ENCODE results near the gene ITGA1.

DNA sequence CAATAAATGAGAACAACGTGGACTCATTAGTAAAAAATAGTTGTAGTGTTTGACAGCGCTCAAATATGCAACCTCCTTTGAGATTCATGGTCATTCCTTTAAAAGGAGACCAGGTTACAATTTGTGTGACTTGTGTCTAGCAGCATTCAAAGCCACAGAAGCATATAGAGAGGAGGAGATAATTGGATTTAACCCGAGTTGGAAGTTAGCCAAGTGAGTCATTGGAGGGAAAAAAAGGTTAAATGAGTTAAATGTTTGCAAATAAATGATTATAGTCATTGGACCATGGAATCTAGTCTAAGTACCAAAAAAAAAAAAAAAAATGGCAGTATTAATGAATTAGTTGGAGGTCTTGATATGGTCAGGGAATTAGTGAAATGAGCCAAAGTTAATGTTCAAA, 90.9 kb downstream of the ITGA1 start:
- TF ChIP-seq, protein P1, sequence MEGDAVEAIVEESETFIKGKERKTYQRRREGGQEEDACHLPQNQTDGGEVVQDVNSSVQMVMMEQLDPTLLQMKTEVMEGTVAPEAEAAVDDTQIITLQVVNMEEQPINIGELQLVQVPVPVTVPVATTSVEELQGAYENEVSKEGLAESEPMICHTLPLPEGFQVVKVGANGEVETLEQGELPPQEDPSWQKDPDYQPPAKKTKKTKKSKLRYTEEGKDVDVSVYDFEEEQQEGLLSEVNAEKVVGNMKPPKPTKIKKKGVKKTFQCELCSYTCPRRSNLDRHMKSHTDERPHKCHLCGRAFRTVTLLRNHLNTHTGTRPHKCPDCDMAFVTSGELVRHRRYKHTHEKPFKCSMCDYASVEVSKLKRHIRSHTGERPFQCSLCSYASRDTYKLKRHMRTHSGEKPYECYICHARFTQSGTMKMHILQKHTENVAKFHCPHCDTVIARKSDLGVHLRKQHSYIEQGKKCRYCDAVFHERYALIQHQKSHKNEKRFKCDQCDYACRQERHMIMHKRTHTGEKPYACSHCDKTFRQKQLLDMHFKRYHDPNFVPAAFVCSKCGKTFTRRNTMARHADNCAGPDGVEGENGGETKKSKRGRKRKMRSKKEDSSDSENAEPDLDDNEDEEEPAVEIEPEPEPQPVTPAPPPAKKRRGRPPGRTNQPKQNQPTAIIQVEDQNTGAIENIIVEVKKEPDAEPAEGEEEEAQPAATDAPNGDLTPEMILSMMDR (IDR thresholded peaks at IDR 0.05): no peak
- no peak for TF ChIP-seq POLR2A (IDR thresholded peaks at IDR 0.05)
